ENCODE data around the gene CAB39.

- TF ChIP-seq EZH2 (IDR thresholded peaks at IDR 0.05; ENCODE audit: borderline replicate concordance, low read depth, low read length, severe bottlenecking) (no peak), CTCF (IDR thresholded peaks at IDR 0.05; ENCODE audit: borderline replicate concordance, extremely low read depth, low read length, poor library complexity, severe bottlenecking) (no peak)
Observed at GRCh38 chr2:230846360-230846759, 133.7 kb downstream of the CAB39 start.
